ENCODE data around the gene MSANTD7.

- no peak for TF ChIP-seq CTCF (IDR thresholded peaks at IDR 0.05; ENCODE audit: low read depth, low read length, poor library complexity, severe bottlenecking)
- TF ChIP-seq EZH2phosphoT487 (IDR thresholded peaks at IDR 0.05; ENCODE audit: borderline replicate concordance, low read length) = no peak
These were observed 25.8 kb upstream of the MSANTD7 start for GRCh38 chr10:14812271-14812670.
